ENCODE results near the gene SPG21. TPM values are rescaled to one million over a fixed set of nuclear protein-coding genes. Genes with fewer than 3 reads are reported as not detected.

SPG21 gene
- total and polyA plus RNA-seq, 2 of the 13 experiments (the other 11 are each of a cell fraction or from before 2014, with no cell fraction given): 36.7 to 42.4 TPM

DNA sequence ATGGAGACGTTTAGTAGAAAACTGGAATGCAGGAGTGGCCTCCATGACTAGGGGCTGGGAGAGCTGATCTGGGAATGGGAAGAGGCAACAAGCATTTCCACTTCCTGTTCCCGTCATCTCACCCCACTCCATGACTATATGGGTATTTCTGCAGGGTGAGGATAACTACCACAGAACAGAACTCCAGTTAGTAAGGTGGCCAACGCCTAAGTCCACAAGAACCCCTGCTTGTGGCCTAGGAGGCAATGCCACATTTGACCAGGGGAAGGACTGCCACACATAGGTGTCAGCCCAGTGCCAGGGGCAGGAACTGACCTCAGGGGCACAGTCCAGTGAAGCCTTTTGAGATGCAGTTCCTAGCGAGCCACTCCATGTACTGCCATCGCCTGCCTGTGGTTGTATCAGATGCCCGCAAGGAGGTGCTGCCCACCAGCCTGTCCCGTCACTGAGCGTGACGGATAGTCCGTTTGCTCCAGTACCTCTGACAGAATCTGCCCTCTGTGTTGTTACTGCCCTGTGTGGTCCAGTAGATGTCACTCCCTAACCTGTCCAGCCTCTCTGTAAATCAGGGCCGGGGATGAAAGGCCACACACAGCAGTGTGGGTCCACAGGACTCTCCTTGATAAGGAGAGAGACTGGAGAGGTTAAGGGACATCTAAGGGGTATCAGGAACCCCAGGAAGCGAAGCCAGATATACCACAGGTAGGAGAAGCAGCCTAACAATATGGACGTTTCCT lies 43.3 kb upstream of the SPG21 start (continued):
- TF ChIP-seq, protein P1, sequence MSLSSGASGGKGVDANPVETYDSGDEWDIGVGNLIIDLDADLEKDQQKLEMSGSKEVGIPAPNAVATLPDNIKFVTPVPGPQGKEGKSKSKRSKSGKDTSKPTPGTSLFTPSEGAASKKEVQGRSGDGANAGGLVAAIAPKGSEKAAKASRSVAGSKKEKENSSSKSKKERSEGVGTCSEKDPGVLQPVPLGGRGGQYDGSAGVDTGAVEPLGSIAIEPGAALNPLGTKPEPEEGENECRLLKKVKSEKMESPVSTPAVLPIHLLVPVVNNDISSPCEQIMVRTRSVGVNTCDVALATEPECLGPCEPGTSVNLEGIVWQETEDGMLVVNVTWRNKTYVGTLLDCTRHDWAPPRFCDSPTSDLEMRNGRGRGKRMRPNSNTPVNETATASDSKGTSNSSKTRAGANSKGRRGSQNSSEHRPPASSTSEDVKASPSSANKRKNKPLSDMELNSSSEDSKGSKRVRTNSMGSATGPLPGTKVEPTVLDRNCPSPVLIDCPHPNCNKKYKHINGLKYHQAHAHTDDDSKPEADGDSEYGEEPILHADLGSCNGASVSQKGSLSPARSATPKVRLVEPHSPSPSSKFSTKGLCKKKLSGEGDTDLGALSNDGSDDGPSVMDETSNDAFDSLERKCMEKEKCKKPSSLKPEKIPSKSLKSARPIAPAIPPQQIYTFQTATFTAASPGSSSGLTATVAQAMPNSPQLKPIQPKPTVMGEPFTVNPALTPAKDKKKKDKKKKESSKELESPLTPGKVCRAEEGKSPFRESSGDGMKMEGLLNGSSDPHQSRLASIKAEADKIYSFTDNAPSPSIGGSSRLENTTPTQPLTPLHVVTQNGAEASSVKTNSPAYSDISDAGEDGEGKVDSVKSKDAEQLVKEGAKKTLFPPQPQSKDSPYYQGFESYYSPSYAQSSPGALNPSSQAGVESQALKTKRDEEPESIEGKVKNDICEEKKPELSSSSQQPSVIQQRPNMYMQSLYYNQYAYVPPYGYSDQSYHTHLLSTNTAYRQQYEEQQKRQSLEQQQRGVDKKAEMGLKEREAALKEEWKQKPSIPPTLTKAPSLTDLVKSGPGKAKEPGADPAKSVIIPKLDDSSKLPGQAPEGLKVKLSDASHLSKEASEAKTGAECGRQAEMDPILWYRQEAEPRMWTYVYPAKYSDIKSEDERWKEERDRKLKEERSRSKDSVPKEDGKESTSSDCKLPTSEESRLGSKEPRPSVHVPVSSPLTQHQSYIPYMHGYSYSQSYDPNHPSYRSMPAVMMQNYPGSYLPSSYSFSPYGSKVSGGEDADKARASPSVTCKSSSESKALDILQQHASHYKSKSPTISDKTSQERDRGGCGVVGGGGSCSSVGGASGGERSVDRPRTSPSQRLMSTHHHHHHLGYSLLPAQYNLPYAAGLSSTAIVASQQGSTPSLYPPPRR (CRISPR knock-in tag; IDR thresholded peaks at IDR 0.05; ENCODE audit: borderline replicate concordance): no peak
- TF ChIP-seq PBX3 (CRISPR knock-in tag; IDR thresholded peaks at IDR 0.05; ENCODE audit: borderline replicate concordance): no peak
- no peak for TF ChIP-seq HES4 (CRISPR knock-in tag; IDR thresholded peaks at IDR 0.05; ENCODE audit: borderline replicate concordance)
- no peak for TF ChIP-seq AKAP8 (CRISPR knock-in tag; IDR thresholded peaks at IDR 0.05)
- TF ChIP-seq NFKB2 (CRISPR knock-in tag; IDR thresholded peaks at IDR 0.05; ENCODE audit: borderline replicate concordance): peak; percentile 62; the same call in 1 of the 2 replicates
- TF ChIP-seq ZNF75D (CRISPR knock-in tag; IDR thresholded peaks at IDR 0.05; ENCODE audit: borderline replicate concordance): no peak
- no peak for TF ChIP-seq LCORL (IDR thresholded peaks at IDR 0.05)
- peak; percentile 79 for TF ChIP-seq LCORL (CRISPR knock-in tag; IDR thresholded peaks at IDR 0.05)
- TF ChIP-seq, protein P2, sequence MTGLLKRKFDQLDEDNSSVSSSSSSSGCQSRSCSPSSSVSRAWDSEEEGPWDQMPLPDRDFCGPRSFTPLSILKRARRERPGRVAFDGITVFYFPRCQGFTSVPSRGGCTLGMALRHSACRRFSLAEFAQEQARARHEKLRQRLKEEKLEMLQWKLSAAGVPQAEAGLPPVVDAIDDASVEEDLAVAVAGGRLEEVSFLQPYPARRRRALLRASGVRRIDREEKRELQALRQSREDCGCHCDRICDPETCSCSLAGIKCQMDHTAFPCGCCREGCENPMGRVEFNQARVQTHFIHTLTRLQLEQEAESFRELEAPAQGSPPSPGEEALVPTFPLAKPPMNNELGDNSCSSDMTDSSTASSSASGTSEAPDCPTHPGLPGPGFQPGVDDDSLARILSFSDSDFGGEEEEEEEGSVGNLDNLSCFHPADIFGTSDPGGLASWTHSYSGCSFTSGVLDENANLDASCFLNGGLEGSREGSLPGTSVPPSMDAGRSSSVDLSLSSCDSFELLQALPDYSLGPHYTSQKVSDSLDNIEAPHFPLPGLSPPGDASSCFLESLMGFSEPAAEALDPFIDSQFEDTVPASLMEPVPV (CRISPR knock-in tag; IDR thresholded peaks at IDR 0.05): 0 out of 2 replicates have a peak, but pooled peaks have one; percentile 29
- TF ChIP-seq CEBPG (CRISPR knock-in tag; IDR thresholded peaks at IDR 0.05): peak; percentile 43; the same call in 1 of the 2 replicates
- no peak for TF ChIP-seq ZNF253 (CRISPR knock-in tag; IDR thresholded peaks at IDR 0.05; ENCODE audit: borderline replicate concordance)
- TF ChIP-seq ATM (IDR thresholded peaks at IDR 0.05; ENCODE audit: borderline replicate concordance): no peak
- TF ChIP-seq, protein P3, sequence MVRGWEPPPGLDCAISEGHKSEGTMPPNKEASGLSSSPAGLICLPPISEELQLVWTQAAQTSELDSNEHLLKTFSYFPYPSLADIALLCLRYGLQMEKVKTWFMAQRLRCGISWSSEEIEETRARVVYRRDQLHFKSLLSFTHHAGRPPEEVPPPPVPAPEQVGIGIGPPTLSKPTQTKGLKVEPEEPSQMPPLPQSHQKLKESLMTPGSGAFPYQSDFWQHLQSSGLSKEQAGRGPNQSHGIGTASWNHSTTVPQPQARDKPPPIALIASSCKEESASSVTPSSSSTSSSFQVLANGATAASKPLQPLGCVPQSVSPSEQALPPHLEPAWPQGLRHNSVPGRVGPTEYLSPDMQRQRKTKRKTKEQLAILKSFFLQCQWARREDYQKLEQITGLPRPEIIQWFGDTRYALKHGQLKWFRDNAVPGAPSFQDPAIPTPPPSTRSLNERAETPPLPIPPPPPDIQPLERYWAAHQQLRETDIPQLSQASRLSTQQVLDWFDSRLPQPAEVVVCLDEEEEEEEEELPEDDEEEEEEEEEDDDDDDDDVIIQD (CRISPR knock-in tag; IDR thresholded peaks at IDR 0.05; ENCODE audit: low read depth): peak; percentile 47; the same call in 1 of the 2 replicates
- TF ChIP-seq, protein P4, sequence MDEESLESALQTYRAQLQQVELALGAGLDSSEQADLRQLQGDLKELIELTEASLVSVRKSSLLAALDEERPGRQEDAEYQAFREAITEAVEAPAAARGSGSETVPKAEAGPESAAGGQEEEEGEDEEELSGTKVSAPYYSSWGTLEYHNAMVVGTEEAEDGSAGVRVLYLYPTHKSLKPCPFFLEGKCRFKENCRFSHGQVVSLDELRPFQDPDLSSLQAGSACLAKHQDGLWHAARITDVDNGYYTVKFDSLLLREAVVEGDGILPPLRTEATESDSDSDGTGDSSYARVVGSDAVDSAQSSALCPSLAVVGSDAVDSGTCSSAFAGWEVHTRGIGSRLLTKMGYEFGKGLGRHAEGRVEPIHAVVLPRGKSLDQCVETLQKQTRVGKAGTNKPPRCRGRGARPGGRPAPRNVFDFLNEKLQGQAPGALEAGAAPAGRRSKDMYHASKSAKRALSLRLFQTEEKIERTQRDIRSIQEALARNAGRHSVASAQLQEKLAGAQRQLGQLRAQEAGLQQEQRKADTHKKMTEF (CRISPR knock-in tag; IDR thresholded peaks at IDR 0.05): peak; percentile 51; the same call in 1 of the 2 replicates
- TF ChIP-seq MAFF (IDR thresholded peaks at IDR 0.05; ENCODE audit: low read depth, low read length): no peak
- TF ChIP-seq KMT2A (CRISPR knock-in tag; IDR thresholded peaks at IDR 0.05): no peak; the same call in 1 of the 2 replicates
- no peak; the same call in 1 of the 2 replicates for TF ChIP-seq MLX (CRISPR knock-in tag; IDR thresholded peaks at IDR 0.05)
- peak; percentile 44 for TF ChIP-seq FOXK2 (IDR thresholded peaks at IDR 0.05)
- peak; percentile 97 for TF ChIP-seq STAG1 (CRISPR knock-in tag; IDR thresholded peaks at IDR 0.05)
